GM18520 (cell line): ENCODE results near the gene EDEM2.
"Not testable (repeated sequence)": the region's sequence is repeated elsewhere in the genome, so short reads cannot be mapped to it uniquely, and the experiment has no call there.

ENCODE experiments used
- ATAC-seq: cut with Tn5 transposase; IDR thresholded peaks from one replicate; pipeline ENCODE4 v1.9.1; 2021; ENCODE audit not compliant: unreplicated experiment

The EDEM2 gene

GRCh38 chr20:35131934-35132333, 15.2 kb downstream of the EDEM2 start:
- ATAC-seq = no peak

GRCh38 chr20:35129647-35130069, 17.5 kb downstream of the EDEM2 start:
- no peak for ATAC-seq

DNA sequence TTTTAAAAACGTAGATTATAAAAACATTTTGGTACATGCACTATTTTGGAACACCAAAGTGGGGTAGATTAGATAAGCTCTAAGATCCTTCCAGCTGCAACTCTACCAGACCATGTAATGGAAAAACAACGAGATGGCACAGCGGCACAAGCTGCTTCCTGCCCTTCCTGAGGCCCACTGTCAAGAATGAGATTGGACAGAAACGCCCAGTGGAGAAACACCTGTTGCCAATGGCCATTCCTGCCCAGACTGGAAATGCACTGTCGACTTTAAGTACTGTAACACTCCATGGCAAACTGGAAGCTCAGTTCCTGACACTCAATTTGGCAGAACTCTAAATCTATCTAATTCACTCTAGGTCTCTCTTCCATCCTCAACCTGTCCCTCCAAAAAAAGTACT, 21.4 kb downstream of the EDEM2 start:
- no peak for ATAC-seq

- no peak for ATAC-seq
Observed at GRCh38 chr20:35122756-35123405, 24.3 kb downstream of the EDEM2 start.

- no peak for ATAC-seq
Observed at GRCh38 chr20:35121186-35121585, 25.9 kb downstream of the EDEM2 start.

- ATAC-seq = no peak
Observed at GRCh38 chr20:35120012-35120701, 27.0 kb downstream of the EDEM2 start.

DNA sequence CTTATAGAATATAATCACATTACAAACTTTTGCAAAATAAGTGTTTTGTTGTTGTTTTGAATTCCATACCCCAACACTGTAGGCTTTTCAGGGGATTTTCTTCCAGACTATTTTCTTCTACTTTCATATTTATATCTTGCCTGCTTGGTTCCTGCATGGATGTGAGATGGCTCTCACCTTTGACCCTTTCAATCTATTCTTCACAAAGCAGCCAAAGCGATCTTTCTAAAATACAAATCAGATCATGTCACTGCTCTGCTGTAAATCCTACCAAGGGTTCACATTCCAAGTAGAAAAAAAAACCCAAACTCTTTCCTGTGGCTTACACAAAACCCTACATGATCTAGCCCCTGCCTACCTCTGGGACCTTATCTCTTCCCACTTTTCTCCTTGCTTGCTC, 29.5 kb downstream of the EDEM2 start:
- ATAC-seq = no peak

- ATAC-seq = no peak
Observed at GRCh38 chr20:35117196-35117595, 29.9 kb downstream of the EDEM2 start.

DNA sequence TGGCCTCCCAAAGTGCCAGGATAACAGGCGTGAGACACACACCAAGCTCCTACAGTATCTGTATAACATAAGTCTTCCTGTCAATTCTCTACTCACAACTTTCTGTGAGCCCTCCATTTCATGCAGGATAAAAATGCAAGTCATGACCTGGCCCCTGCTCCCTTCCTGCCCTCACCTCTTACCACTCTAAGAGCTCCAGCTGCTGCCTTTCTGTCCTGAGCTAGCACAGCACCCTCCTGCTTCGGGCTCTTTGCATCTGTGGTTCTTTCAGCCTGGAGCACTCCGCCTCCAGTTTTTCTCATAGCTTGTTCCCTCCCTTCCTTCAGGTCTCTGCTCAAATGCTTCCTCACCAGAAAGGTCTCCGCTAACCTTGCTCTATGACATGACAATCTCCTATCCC, 30.9 kb downstream of the EDEM2 start:
- no peak for ATAC-seq

DNA sequence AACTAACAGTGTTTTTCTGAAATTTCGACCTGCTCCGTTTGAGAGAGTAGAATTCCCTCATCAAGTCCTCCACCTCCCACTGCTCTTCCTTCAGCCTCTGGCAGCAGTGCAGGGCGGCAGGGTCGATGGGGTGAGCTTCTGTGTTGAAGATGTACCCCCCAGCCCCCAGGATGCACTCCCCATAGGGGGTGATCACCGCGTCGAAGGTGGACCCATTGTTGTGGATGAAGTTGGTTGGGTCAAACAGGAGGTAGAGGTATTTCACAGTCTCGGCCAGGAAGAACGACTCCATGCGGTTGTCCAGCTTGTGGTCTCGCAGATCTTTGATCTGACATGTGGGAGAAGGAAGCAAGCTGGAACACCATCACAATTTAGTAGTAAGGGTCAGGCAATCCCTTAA, 31.5 kb downstream of the EDEM2 start:
- no peak for ATAC-seq

DNA sequence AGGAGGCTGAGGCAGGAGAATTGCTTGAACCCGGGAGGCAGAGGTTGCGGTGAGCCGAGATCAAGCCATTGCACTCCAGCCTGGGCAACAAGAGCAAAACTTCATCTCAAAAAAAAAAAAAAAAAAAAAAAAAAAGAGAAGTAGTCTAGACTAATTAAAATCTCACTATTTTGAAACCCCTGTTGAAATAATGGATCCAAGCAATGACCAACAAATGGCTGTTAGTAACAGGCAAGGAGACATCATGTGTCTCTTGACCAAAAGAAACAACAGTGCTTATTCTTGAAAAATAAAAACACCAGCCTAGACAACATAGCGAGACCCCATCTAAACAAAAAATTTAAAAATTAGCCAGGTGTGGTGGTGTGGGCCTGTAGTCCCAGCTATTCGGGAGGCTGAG, 34.9 kb downstream of the EDEM2 start:
- not testable (repeated sequence) for ATAC-seq

DNA sequence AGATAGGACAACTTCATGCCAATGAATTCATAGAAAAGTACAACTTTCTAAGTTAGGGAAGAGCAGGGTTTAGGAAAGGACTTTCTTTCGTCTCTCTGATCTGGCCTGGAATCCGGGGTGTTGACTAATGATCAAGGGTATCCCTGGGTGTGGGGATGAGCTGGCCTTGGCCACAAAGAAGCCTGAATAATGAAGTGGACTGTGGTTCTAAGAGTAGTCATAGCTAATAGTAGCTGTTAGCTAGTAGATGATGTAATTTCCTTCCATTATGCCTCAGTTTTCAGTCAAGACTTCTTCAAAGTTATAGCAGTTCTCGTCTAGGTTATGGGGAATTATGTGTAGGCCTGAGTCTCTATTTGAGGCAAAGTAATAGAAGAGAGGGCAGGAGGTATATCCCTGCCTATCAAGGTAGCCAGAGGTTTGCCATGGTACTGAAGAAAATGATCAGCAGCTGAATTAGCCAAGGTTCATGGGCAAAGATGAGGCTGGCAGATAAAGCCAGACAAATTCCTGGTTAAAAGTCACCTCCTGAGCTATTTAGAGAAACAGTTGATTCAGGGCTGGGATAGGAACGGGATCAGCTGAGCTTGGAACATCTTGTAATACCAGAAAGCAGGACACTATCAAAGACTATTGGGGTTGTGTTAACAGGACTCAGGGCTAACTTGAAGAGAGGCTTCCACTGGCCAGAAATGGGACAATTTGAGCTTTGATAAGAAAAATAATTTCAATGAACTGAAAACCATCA, 35.8 kb downstream of the EDEM2 start:
- ATAC-seq = no peak

DNA sequence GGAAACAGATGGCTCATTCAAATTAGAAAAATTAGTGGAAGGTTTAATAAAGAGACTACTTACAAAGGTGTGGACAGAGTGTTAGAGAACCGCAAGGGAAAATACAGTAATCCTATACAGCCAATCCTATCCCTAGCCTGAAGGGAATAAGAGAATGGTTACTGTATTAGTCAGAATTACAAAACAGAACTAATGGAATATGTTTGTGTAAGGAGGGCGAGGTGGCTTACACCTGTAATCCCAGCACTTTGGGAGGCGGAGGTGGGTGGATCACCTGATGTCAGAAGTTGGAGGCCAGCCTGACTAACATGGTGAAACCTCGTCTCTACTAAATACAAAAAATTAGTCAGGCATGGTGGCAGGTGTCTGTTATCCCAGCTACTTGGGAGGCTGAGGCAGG, 38.2 kb downstream of the EDEM2 start:
- no peak for ATAC-seq

DNA sequence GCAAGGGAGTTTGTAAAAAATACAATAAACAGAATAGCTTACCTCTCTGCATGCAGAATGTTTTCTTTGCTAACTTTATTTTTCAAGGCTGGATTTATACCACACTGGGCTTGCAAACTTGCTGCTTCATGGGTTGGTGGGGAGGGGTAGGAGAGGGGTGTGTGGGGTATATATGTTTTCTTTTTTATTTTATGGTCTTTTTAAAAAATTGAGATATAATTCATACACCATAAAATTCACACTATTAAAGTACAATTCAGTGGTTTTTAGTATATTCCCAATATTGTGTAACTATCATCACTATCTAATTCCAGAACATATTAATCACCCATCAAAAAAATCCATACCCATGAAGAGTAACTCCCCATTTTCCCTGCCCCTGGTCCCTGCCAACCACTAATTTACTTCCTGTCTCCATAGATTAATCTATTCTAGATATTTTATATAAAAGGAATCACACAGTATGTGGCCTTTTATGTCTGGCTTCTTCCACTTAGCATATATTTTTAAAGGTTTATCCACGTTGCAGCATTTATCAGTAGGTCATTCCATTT, 40.2 kb downstream of the EDEM2 start:
- ATAC-seq = no peak

DNA sequence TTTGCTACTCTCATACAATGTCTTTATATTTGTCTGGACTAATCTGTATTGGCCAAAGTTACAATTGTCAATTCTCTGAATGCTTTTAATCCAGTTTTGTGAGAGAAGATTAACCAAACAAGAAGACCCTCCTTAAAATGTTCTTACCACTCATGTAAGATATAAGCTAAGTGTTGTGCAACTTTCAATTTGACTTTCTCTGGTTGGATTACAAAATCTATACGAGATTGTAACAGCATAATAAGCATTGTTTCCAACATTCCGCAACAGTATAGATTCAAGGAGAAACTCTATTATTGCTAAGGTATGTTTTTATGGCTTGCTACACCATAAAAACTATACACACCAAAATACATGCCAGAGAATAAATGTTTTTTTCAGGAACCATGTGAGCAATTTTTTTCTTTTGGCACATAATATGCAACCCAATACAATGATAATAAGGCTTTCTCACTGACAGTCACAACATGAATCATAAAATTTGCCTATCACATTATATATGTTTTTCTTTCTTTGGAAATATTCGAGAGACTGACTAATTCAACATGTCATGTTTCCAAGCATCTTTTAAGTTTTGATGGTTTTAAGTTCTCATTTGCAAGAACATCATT, 42.3 kb downstream of the EDEM2 start:
- no peak for ATAC-seq

DNA sequence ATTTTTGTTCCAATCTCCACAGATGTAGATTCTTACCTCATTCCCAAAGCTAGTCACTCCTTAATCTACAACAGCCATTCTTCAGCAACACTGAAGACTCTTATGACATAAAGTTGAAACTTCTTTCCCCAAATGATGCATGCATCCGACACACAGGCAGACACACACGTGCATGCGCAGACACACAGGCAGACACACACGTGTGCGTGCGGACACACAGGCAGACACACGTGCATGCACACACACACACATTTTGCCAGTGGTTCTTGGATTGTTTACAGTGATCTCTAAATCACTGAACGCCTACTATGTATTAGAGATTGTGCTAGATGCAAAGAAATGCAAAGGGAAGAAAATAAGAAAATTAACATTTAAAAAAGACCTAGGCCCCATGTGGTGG, 45.5 kb downstream of the EDEM2 start:
- no peak for ATAC-seq

GRCh38 chr20:35093267-35093884, 53.8 kb downstream of the EDEM2 start:
- ATAC-seq = no peak

- ATAC-seq = peak; percentile 93
Observed at GRCh38 chr20:35092524-35093266, 54.4 kb downstream of the EDEM2 start, which contains the start of gene TRPC4AP. Gene TRPC4AP, minus strand, starts transcription at chr20:35092807. Its CDS starts 26 bp downstream, at chr20:35092781.

DNA sequence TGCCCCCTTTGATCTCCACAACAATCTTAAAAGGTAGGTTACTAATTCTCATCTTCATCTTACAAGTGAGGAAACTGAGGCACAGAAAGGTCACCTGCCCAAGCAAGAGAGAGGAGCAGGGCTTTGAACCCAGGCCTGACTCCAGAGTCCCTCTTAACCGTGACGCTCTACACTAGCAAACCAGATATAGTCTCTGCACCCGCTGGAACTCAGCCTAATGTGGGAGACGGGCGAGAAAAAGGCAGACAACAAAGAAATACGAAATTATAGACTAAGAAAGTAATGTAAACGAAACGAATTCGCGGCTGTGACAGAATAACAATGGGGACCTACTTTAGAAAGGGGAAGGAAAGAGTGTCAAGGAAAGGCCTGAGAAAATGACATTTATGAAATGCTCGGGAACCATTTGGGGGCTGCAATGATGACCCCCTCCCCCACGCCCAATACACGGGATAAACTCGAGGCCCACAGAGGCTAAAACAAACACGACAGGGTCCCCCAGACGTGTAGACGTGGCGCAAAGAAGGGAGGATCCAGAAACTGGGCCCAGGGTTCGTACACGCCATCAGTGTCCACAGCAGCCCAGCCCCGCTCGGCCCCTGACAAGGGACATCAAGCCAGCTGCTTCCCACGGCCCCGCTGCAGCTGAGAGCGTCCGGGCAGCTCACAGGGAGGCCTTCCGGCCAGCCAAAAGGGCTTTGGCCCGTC, 55.2 kb downstream of the EDEM2 start:
- no peak for ATAC-seq
